Spleen (tissue), 11 donors: Measurements from ENCODE around the gene IPO8. TPM values are rescaled to one million over a fixed set of nuclear protein-coding genes. Genes with fewer than 3 reads are reported as not detected.

Experiments
- DNase-seq: peaks from one replicate; pipeline ENCODE4 v3.0.0-alpha.2; 2020
- H3K27ac ChIP-seq, 8 donors: fragments of 200-600 bp; sonication (generic) in 7 of 8; 1 replicate in 4 of 8; 2 replicates in 4 of 8; pipeline versions ENCODE4 v1.5.0 to v1.8.0; 2016 to 2021; ENCODE audit warnings: inconsistent platforms in 4 of 8, mild to moderate bottlenecking in 4 of 8, moderate library complexity in 1 of 8
- H3K27me3 ChIP-seq, 7 donors: fragments of 200-600 bp; sonication (generic) in 6 of 7; replicated peaks in 1 of 7; 1 replicate in 4 of 7; 2 replicates in 3 of 7; pipeline versions ENCODE4 v1.5.0 to v1.8.0; 2016 to 2021; ENCODE audit warnings: inconsistent platforms in 3 of 7, mild to moderate bottlenecking in 1 of 7
- H3K36me3 ChIP-seq, 6 donors: fragments of 200-600 bp; sonication (generic) in 5 of 6; 1 replicate in 4 of 6; 2 replicates in 2 of 6; pipeline versions ENCODE4 v1.5.0 to v1.8.0; 2016 to 2021; ENCODE audit warnings: inconsistent platforms in 2 of 6
- H3K4me1 ChIP-seq, 6 donors: fragments of 200-600 bp; sonication (generic) in 5 of 6; 1 replicate in 3 of 6; 2 replicates in 3 of 6; pipeline versions ENCODE4 v1.5.0 to v1.8.0; 2016 to 2021; ENCODE audit warnings: inconsistent platforms in 3 of 6
- H3K4me3 ChIP-seq, 8 donors: fragments of 200-600 bp; sonication (generic) in 7 of 8; 1 replicate in 4 of 8; 2 replicates in 4 of 8; pipeline versions ENCODE4 v1.5.0 to v1.8.0; 2016 to 2021; ENCODE audit warnings: inconsistent platforms in 4 of 8, mild to moderate bottlenecking in 4 of 8, moderate library complexity in 2 of 8
- H3K9me3 ChIP-seq, 8 donors: fragments of 200-600 bp; sonication (generic) in 7 of 8; 1 replicate in 4 of 8; 2 replicates in 4 of 8; pipeline versions ENCODE4 v1.5.0 to v1.8.0; 2016 to 2021; ENCODE audit warnings: inconsistent platforms in 4 of 8
- POLR2A ChIP-seq, 3 donors: fragments of 450-650 bp; IDR thresholded peaks; one replicate each; pipeline ENCODE4 v1.5.1; 2017; ENCODE audit warnings: antibody characterized with exemption in 3 of 3, mild to moderate bottlenecking in 1 of 3
- POLR2AphosphoS5 ChIP-seq, 3 donors: sonication (generic); formaldehyde crosslinking; IDR thresholded peaks; one replicate each; pipeline ENCODE4 v1.5.1; 2017; ENCODE audit warnings: antibody characterized with exemption in 3 of 3
- WGBS, 5 donors: extraction: QIAGEN DNeasy Blood & Tissue Kit in 3 of 5; methylation state at CpG; one replicate each; pipeline versions ENCODE4 v1.1.5 to v1.1.7; 2013 to 2018; 5-methylcytosine and 5-hydroxymethylcytosine counted together
- intact Hi-C: fragments of 100-400 bp; cut with DNase I; formaldehyde crosslinking; loops from one replicate; pipeline ENCODE4 v1.15.0; 2023; ENCODE audit warnings: low total_unique reads
- polyA plus RNA-seq, 3 donors: library from polyadenylated mRNA; stranded (reverse); fragments of 200-250 nt; gene quantifications; one replicate each; pipeline ENCODE4 v1.2.1, GENCODE V29; 2013
- total RNA-seq, 7 donors: library from RNA; depleted of rRNA in 3 of 7; stranded (reverse); fragments of >200 nt in 3 of 7; fragmentation: NEBNext Ultra II Directional in 4 of 7; extraction: Animal tissue kit (Norgen Biotek cat#: 25700) in 4 of 7; gene quantifications; one replicate each; pipeline versions ENCODE4 v1.1.0 to v1.2.1, GENCODE V29; 2016 to 2021
- TF ChIP-seq, protein P1 (sequence below), 11 experiments: fragments of 200-600 bp in 7 of 11; fragments of 450-650 bp in 4 of 11; sonication (generic) in 4 of 11; IDR thresholded peaks in 8 of 11; conservative IDR thresholded peaks in 3 of 11; 1 replicate in 7 of 11; 2 replicates in 4 of 11; pipeline versions ENCODE4 v1.4.0 to v1.8.0; 2016 to 2021; ENCODE audit warnings: antibody characterized with exemption in 11 of 11, inconsistent platforms in 4 of 11, mild to moderate bottlenecking in 1 of 11
- donor health status: healthy with polysubstance abuse.
- donor health status: DM: no; HTN: no; CAD: no; lungs with moderate emphysema.
- donor health status: DM: no; HTN: no; CAD: no.
- donor health status: Bipolar disorder and iron deficiency.
- donor health status: healthy.
- donor health status: DM: no; HTN: no; CAD: no.
- donor health status: DM: yes; HTN: yes; CAD: no.

IPO8 gene
- total and polyA plus RNA-seq, 10 donors: 8.5 to 68.2 (median 49.8) TPM

GRCh38 chr12:30640392-30640791 is 55.3 kb downstream of the IPO8 start:
- H3K27me3 ChIP-seq: no peaks in the 10 kb centered on the region
- no peaks in the 10 kb centered on the region for H3K4me1 ChIP-seq
- H3K27ac ChIP-seq: no peak overlapping the region
- DNase-seq: no peak
- no peaks in the 10 kb centered on the region for H3K9me3 ChIP-seq
- no peak for TF ChIP-seq POLR2A (IDR thresholded peaks at IDR 0.05)
- TF ChIP-seq POLR2AphosphoS5 (IDR thresholded peaks at IDR 0.05): no peak
- TF ChIP-seq, protein P1, sequence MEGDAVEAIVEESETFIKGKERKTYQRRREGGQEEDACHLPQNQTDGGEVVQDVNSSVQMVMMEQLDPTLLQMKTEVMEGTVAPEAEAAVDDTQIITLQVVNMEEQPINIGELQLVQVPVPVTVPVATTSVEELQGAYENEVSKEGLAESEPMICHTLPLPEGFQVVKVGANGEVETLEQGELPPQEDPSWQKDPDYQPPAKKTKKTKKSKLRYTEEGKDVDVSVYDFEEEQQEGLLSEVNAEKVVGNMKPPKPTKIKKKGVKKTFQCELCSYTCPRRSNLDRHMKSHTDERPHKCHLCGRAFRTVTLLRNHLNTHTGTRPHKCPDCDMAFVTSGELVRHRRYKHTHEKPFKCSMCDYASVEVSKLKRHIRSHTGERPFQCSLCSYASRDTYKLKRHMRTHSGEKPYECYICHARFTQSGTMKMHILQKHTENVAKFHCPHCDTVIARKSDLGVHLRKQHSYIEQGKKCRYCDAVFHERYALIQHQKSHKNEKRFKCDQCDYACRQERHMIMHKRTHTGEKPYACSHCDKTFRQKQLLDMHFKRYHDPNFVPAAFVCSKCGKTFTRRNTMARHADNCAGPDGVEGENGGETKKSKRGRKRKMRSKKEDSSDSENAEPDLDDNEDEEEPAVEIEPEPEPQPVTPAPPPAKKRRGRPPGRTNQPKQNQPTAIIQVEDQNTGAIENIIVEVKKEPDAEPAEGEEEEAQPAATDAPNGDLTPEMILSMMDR (IDR thresholded peaks at IDR 0.05 in 8 of 11, conservative IDR thresholded peaks at IDR 0.05 in 3 of 11): no peak
- peaks cover 0 to 87% (median 25%) of the 10 kb centered on the region in 6 donors for H3K36me3 ChIP-seq
- intact Hi-C loops: no loop called here
- 91 to 97% (median 95%) methylated on average over 2 of the region's 2 CpGs for WGBS, 5 donors
- H3K4me3 ChIP-seq: no peak overlapping the region

DNA sequence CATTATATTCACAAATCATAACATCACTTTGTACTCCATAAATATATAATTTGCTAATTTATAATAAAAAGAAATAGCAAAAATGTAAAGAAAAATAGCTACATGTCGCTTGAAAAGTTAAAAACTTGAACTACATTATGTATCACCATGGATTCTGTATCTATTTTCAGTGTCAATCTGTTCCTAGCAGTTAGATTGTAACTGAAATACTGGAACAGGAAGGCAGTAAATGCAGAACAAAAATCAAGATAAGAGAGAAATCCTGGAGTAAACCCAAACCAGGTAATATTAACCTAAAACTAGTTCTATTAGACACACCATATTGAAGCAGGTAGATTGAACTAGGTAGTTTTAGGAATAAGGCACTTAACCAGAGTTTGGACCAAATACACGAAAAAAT is 60.3 kb downstream of the IPO8 start:
- DNase-seq: no peak
- intact Hi-C loops: no loop called here
- Histone ChIP-seq H3K4me3 (no peak overlapping the region), H3K27ac (no peak overlapping the region), H3K27me3 (no peaks in the 10 kb centered on the region), H3K36me3 (peaks cover 2 to 94% (median 54%) of the 10 kb centered on the region in 6 donors), H3K9me3 (no peaks in the 10 kb centered on the region), H3K4me1 (no peaks in the 10 kb centered on the region)
- TF ChIP-seq, protein P1 (IDR thresholded peaks at IDR 0.05 in 8 of 11, conservative IDR thresholded peaks at IDR 0.05 in 3 of 11): no peak
- TF ChIP-seq POLR2A (IDR thresholded peaks at IDR 0.05) (no peak), POLR2AphosphoS5 (IDR thresholded peaks at IDR 0.05) (no peak)
- WGBS, 5 donors: 91 to 99% (median 93%) methylated on average over 2 of the region's 2 CpGs

DNA sequence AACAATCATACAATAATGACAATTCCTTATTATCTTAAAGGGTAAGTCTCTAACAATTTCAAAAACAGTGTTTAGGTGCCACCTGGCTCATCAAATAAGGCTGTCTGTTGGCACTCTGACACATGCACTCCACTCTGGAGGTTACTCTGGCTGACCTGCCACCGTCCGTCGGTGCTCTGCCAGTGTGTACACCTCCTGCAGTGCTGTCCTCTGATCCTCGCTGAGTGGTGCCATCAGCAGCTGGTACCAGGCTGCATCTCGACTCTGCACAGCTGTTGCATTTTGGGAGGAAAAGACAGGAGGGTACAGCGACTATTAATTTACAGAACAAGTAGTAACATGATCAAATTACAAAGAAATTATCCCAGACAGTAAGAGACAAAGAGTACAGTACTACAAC is 63.9 kb downstream of the IPO8 start:
- WGBS, 5 donors: 91 to 96% (median 95%) methylated on average over 6 of the region's 6 CpGs
- H3K9me3 ChIP-seq: no peaks in the 10 kb centered on the region
- H3K4me1 ChIP-seq: no peaks in the 10 kb centered on the region
- TF ChIP-seq, protein P1 (IDR thresholded peaks at IDR 0.05 in 8 of 11, conservative IDR thresholded peaks at IDR 0.05 in 3 of 11): no peak
- TF ChIP-seq POLR2AphosphoS5 (IDR thresholded peaks at IDR 0.05) (no peak), POLR2A (IDR thresholded peaks at IDR 0.05) (no peak)
- no peak overlapping the region for H3K4me3 ChIP-seq
- DNase-seq: no peak
- H3K27me3 ChIP-seq: no peaks in the 10 kb centered on the region
- peaks cover 2 to 91% (median 61%) of the 10 kb centered on the region in 6 donors for H3K36me3 ChIP-seq
- intact Hi-C loops: no loop called here
- no peak overlapping the region for H3K27ac ChIP-seq

DNA sequence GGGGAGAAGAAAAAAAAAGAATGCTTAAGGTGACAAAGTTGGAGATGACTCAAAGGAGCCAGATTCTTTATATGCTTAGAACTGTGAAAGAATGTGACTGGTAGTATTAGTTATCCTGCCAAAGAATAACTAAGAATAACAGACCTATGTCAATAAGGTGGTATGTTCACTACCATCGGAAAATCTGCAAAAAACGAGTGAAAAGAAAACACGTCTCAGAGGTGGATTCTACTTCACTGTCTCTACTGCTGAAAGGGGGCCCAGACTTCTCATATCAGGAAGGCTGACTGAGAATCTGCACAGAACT is 64.7 kb downstream of the IPO8 start:
- Histone ChIP-seq H3K4me3 (no peak overlapping the region), H3K27ac (no peak overlapping the region), H3K36me3 (peaks cover 2 to 83% (median 54%) of the 10 kb centered on the region in 6 donors), H3K4me1 (no peaks in the 10 kb centered on the region), H3K27me3 (no peaks in the 10 kb centered on the region), H3K9me3 (no peaks in the 10 kb centered on the region)
- intact Hi-C loops: no loop called here
- no peak for DNase-seq
- 85 to 92% (median 89%) methylated on average over 3 of the region's 3 CpGs for WGBS, 5 donors
- TF ChIP-seq, protein P1 (IDR thresholded peaks at IDR 0.05 in 8 of 11, conservative IDR thresholded peaks at IDR 0.05 in 3 of 11): no peak
- TF ChIP-seq POLR2A (IDR thresholded peaks at IDR 0.05): no peak
- TF ChIP-seq POLR2AphosphoS5 (IDR thresholded peaks at IDR 0.05): no peak
